ENCODE measurements around the gene MAP2K5. TPM values are rescaled to one million over a fixed set of nuclear protein-coding genes. Genes with fewer than 3 reads are reported as not detected.

The MAP2K5 gene
- total and polyA plus RNA-seq, 8 donors: 1.8 to 94.6 (median 11.1) TPM

DNA sequence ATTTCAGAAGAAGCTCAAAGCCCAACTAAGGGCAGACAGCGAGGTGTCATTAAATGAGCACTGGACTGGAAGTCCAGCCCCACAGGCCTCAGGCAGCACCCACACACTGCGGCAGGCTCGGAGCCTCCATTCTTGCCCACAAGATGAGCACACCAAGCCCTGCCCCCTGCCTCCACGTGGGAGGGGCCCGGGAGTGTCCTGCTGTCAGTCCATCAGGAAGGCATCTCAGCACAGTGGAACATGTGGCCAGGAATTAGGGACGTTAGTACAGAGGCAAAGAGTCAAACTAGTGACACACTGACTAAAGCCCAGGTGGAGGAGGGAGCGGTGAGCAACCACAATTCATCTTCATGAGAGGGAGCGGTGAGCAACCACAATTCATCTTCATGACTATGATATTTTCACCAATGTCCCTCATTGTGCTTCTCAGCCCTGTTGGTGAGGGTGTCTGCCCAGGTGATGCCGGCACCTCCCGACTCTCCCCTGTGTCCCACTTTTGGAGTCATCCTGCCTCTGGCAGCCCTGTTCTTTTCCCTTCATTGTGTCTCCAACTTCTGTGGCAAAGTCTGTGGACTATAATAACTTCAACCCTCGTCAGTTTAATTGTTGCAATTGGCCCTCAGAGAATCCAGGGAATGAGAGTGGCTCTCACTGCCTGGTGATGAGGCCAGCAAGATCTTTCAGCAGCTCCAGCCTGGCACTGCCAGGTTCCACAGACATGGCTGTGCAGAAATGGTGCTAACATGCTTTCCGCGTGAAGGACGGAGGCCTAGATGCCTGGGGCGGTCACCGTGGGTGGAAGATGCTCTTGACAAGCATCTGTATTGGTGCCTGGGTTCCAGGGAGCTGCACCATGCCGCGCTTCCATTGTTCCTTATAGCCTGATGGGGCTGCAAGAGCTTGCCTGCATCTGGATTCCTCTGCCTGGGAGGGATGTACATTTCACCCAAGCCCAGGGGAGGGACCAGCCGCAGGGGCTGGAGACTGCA lies 259.7 kb downstream of the MAP2K5 start:
- intact Hi-C loops (cut with DNase I; ENCODE audit: low total_unique reads): no loop called here
- peaks cover 0 to 45% (median 21%) of the 10 kb centered on the region in 4 donors for H3K36me3 ChIP-seq
- no peak overlapping the region for H3K4me3 ChIP-seq
- 83 to 86% (median 85%) methylated on average over 17 to 19 of the region's 19 CpGs for WGBS, 5 donors
- H3K9me3 ChIP-seq: no peaks in the 10 kb centered on the region
- no peaks in the 10 kb centered on the region for H3K4me1 ChIP-seq
- no peak for DNase-seq
- H3K27me3 ChIP-seq: no peaks in the 10 kb centered on the region
- no peak for TF ChIP-seq POLR2A (IDR thresholded peaks at IDR 0.05)
- no peak overlapping the region for H3K27ac ChIP-seq

DNA sequence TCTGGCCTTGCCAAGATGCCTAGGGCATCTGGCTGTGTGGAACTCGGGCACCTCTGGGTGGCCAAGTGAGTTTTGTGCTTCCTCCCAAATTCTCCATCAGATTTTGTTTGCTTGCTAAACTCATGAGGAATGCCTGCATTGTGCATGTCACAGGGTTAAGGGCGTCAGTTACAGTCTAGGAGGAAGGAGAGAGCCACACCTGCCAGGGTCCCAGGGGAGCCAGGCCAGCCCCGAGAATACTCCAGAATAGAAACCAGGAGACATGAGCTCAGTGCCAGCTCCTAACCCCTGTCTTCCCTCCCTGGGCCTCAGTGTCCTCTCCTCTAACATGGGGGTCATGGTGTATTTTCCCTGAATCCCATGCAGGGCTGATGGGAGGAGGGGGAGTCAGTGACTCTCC lies 260.8 kb downstream of the MAP2K5 start:
- TF ChIP-seq, protein P1, sequence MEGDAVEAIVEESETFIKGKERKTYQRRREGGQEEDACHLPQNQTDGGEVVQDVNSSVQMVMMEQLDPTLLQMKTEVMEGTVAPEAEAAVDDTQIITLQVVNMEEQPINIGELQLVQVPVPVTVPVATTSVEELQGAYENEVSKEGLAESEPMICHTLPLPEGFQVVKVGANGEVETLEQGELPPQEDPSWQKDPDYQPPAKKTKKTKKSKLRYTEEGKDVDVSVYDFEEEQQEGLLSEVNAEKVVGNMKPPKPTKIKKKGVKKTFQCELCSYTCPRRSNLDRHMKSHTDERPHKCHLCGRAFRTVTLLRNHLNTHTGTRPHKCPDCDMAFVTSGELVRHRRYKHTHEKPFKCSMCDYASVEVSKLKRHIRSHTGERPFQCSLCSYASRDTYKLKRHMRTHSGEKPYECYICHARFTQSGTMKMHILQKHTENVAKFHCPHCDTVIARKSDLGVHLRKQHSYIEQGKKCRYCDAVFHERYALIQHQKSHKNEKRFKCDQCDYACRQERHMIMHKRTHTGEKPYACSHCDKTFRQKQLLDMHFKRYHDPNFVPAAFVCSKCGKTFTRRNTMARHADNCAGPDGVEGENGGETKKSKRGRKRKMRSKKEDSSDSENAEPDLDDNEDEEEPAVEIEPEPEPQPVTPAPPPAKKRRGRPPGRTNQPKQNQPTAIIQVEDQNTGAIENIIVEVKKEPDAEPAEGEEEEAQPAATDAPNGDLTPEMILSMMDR (IDR thresholded peaks at IDR 0.05): no peak
- TF ChIP-seq POLR2AphosphoS5 (IDR thresholded peaks at IDR 0.05) (no peak), EP300 (IDR thresholded peaks at IDR 0.05) (no peak), POLR2A (IDR thresholded peaks at IDR 0.05) (no peak)
- Histone ChIP-seq H3K4me1 (no peaks in the 10 kb centered on the region), H3K9me3 (no peaks in the 10 kb centered on the region), H3K4me3 (no peak overlapping the region), H3K27me3 (no peaks in the 10 kb centered on the region), H3K27ac (no peak overlapping the region), H3K36me3 (peaks cover 3 to 47% (median 25%) of the 10 kb centered on the region in 4 donors)
- 80 to 91% (median 87%) methylated on average over 3 of the region's 3 CpGs for WGBS, 5 donors
- no peak for DNase-seq
- intact Hi-C loops (cut with DNase I; ENCODE audit: low total_unique reads): no loop called here

DNA sequence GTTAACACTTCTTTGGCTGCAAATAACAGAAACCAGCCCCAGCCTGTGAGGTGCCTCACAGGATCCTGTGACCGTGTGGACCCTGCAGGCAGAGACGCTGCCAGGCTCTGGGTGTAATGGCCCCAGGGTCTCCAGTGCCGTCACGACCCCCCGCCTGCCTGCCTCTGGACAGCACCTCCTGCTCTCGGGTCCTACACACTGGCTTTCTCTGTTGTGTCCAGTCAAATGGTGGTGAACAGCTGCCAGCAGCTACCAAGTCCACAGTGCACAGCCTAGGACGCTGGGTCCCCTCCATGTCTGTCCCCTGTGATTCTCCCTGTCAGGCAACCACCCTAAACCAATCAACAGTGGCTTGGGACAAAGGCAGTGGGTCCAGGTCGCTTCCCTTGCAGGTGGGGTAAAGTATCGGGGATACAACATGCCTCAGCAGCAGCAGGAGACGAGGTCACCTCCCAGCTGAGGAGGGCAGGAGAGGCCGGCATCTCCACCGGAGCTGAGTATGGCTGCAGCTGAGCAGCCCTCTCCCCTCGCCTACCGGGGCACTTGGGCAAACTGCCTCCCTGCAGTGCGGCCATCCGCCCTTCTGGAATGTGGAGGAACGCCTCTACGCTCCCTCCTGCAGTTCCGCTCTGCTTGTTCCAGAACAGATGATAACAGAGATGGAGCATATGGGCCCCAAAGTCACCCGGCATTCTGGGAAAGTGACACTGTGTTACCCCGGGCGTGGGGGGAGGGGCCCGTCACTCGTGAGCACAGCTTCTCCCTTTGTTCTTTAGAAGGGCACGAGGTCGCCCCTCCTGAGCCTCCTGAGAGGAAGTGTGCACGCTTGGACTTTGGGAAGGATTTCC lies 261.7 kb downstream of the MAP2K5 start:
- H3K27ac ChIP-seq: no peak overlapping the region
- no peaks in the 10 kb centered on the region for H3K4me1 ChIP-seq
- 82 to 86% (median 83%) methylated on average over 27 of the region's 27 CpGs for whole genome bisulfite sequencing, 5 donors
- intact Hi-C loops (cut with DNase I; ENCODE audit: low total_unique reads): no loop called here
- peaks cover 3 to 50% (median 25%) of the 10 kb centered on the region in 4 donors for H3K36me3 ChIP-seq
- no peak for DNase-seq
- H3K4me3 ChIP-seq: no peak overlapping the region
- no peaks in the 10 kb centered on the region for H3K9me3 ChIP-seq
- TF ChIP-seq POLR2A (IDR thresholded peaks at IDR 0.05) (no peak), POLR2AphosphoS5 (IDR thresholded peaks at IDR 0.05) (no peak), EP300 (IDR thresholded peaks at IDR 0.05) (no peak)
- TF ChIP-seq, protein P1 (IDR thresholded peaks at IDR 0.05): no peak
- no peaks in the 10 kb centered on the region for H3K27me3 ChIP-seq

DNA sequence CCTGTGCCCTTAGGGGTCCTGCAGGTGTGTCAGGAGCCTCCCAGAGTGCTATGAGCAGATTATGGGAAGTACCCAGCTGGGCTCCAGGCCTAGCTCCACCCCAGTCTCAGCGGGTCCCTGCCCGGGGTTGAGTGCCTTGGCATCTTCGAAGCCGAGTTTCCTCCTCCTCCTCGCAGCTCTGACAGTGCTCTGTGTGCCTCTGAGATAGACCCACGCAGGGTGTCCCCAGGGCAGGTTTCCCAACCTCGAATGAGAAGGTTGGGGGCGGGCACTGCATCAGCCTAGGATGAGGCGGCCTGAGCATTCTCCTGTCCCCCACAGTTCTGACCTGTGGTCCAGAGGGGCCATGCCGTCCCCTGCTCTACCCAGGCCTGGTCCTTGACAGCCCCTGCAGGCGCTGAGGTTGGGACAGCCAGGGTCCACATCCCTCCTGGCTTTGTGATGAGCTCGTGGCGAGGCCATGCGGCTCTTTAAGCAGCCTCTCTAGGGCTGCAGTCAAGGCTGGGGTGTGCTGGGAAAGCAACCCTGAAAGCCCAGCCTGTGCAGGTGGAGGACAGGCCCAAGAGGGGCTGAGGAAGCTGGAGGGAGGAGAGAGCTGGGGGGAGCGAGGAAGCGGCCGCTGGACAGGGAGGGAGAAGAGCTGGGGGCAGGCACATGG lies 262.6 kb downstream of the MAP2K5 start:
- DNase-seq: peak in 1 of 2 donors; percentile 16
- no peak overlapping the region for H3K27ac ChIP-seq
- WGBS, 5 donors: 87 to 91% (median 88%) methylated on average over 17 of the region's 17 CpGs
- H3K9me3 ChIP-seq: no peaks in the 10 kb centered on the region
- H3K4me3 ChIP-seq: no peak overlapping the region
- H3K27me3 ChIP-seq: no peaks in the 10 kb centered on the region
- no peaks in the 10 kb centered on the region for H3K4me1 ChIP-seq
- H3K36me3 ChIP-seq: peaks cover 3 to 58% (median 25%) of the 10 kb centered on the region in 4 donors
- TF ChIP-seq POLR2A (IDR thresholded peaks at IDR 0.05): no peak
- TF ChIP-seq EP300 (IDR thresholded peaks at IDR 0.05): no peak
- no peak for TF ChIP-seq POLR2AphosphoS5 (IDR thresholded peaks at IDR 0.05)
- TF ChIP-seq, protein P1 (IDR thresholded peaks at IDR 0.05): no peak
- intact Hi-C loops (cut with DNase I; ENCODE audit: low total_unique reads): no loop called here
